Activated CD8-positive, alpha-beta memory T cell treated with anti-CD3 and anti-CD28 coated beads, Interleukin-2, amount 50 U/mL, for 1 hour (primary cell): ENCODE results near the gene ZNF90.
A peak's percentile ranks its signal among the peaks of the same experiment; 100 is the strongest.
"Not testable (repeated sequence)": the region's sequence is repeated elsewhere in the genome, so short reads cannot be mapped to it uniquely, and the experiment has no call there.

Experiments
- DNase-seq: peaks from one replicate; pipeline ENCODE4 v3.0.0-alpha.2; 2020; ENCODE audit errors: extremely low read depth

ZNF90 gene

DNA sequence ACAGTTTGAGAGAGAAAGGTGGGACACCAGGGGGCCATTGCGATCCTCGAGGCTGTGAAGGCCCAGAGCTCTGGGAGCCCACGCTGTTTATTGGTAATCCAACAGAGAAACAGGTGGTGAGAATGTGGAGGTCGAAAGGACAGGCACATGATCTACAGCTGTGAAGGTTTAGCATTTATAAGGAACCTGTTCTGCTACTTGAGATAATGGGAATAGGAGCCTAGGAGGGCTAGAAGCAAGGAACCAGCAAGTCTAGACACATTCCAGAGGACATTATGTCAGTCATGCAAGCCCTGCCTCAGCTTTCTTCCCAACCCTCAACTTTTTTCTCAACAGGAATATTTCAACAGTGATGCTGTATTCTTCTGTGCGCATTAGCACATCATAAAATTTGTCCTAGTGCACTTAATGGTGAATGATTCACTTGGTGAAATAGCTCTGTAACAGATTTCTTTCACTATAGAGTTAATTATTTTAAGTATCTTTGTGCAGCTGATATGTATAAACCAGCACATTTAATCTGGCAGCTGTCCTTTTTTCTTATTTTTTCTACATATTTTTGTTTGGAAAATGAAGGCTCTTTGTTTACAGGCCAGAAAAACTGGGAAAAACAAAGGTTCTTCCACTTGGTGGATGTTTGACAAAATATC lies 25.4 kb downstream of the ZNF90 start:
- DNase-seq, result no peak

DNA sequence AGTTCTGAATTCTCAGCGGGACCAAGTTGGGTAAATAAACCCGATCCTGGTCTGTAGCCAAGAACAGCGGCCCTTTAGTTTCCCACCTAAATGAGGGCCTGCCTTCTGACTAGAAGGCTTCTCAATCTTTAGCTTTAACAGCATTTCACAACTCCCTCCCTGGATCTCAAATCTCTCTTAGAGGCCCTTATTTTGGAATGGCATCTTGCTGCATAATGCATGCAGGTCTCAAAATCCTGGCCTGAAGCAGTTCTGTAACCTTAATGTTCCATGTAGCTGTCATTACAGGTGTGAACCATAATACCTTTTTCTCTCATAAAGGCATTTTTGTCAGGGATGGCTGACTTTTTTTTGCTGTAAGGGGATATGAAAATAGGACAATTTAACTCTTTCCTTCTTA lies 29.5 kb downstream of the ZNF90 start:
- no peak for DNase-seq

DNA sequence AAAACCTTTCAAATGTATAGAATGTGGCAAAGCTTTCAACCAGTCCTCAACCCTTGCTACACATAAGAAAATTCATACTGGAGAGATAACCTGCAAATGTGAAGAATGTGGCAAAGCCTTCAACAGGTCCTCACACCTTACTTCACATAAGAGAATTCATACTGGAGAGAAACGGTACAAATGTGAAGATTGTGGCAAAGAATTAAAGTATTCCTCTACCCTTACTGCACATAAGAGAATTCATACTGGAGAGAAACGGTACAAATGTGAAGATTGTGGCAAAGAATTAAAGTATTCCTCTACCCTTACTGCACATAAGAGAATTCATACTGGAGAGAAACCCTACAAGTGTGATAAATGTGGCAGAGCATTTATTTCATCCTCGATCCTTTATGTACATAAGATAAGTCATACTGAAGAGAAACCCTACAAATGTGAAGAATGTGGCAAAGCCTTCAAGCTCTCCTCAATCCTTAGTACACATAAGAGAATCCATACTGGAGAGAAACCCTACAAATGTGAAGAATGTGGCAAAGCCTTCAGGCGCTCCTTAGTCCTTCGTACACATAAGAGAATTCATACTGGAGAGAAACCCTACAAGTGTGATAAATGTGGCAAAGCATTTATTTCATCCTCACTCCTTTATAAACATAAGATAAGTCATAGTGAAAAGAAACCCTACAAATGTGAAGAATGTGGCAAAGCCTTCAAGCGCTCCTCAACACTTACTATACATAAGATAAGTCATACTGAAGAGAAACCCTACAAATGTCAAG lies 40.5 kb downstream of the ZNF90 start:
- DNase-seq, result not testable (repeated sequence)

GRCh38 chr19:20124879-20125278 lies 47.1 kb downstream of the ZNF90 start:
- no peak for DNase-seq

- DNase-seq, result not testable (repeated sequence)
Observed at GRCh38 chr19:20132933-20133332, 55.1 kb downstream of the ZNF90 start.

DNA sequence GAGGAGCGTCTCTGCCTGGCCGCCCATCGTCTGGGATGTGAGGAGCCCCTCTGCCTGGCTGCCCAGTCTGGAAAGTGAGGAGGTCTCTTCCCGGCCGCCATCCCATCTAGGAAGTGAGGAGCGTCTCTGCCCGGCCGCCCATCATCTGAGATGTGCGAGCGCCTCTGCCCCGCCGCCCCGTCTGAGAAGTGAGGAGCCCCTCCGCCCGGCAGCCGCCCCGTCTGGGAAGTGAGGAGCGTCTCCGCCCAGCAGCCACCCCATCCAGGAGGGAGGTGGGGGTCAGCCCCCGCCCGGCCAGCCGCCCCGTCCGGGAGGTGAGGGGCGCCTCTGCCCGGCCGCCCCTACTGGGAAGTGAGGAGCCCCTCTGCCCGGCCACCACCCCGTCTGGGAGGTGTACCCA lies 59.9 kb downstream of the ZNF90 start:
- not testable (repeated sequence) for DNase-seq

DNA sequence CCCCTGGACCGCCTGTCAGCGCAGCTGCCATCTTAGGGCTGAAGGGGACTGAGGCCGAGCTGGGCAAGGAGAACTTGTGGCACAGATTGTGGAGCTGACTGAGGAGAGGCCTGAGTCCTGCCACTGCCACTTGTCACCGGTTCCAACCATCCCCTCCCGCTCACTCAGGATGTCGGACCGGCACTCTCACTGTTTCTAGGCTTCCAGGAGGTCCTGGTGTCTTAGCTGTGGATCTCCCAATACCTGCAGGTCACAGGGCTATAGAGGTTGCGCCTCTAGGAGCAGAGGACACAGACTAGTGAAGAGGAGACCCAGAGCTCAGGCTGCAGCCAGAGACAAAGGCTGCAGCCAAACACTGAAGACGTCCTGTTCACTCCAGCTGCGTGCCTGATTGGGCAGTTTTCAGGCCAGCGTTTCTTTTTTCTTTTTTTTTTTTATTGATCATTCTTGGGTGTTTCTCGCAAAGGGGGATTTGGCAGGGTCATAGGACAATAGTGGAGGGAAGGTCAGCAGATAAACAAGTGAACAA lies 73.9 kb downstream of the ZNF90 start:
- no peak for DNase-seq

DNA sequence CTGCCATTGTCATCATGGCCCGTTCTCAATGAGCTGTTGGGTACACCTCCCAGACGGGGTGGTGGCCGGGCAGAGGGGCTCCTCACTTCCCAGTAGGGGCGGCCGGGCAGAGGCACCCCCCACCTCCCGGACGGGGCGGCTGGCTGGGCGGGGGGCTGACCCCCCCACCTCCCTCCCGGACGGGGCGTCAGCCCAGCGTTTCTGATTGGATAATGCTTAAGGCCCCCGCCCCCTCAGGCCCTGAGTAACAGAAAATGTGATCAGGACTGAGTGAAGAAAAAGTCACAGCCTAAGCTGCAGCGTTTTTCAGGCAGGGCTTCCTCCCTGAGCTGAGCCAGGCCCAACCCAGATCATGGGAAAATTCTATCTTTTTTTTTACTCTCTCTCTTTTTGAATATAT lies 74.7 kb downstream of the ZNF90 start:
- DNase-seq, result not testable (repeated sequence)

DNA sequence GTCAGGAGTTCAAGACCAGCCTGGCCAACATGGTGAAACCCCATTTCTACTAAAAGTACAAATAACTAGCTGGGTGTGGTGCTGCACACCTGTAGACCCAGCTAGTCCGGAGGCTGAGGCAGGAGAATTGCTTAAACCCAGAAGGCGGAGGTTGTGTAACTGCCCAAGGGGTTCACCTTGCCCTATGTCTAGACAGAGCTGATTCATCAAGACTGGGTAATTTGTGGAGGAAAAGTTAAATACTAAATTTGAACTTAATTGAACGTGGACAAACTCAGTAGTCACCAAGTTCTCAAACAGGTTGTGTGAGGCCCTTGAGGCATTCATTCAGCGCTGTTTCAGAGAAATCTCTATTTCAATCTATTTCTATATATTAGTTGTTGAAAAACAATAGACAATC lies 75.5 kb downstream of the ZNF90 start:
- no peak for DNase-seq

GRCh38 chr19:20154636-20155035 lies 76.8 kb downstream of the ZNF90 start:
- no peak for DNase-seq

DNA sequence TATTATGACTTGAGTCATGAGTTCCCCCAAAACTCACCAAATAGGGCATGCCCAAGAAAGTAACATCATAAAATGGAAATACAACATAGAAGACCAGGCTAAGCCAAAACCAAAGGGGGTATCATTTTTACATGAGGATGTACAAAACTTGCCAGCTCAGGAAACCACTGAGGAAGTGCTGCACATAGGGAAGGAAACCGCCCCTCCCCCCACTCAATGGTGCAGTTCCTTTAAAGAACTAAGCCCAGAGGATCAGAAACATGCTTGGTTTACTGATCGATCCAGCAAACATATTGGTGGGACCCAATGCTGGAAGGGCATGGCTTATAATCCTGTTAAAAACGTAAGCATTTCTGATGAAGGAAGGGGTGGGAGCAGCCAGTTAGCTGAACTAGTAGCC lies 85.0 kb downstream of the ZNF90 start:
- DNase-seq, result no peak

- no peak for DNase-seq
Observed at GRCh38 chr19:20164456-20164855, 86.7 kb downstream of the ZNF90 start.

DNA sequence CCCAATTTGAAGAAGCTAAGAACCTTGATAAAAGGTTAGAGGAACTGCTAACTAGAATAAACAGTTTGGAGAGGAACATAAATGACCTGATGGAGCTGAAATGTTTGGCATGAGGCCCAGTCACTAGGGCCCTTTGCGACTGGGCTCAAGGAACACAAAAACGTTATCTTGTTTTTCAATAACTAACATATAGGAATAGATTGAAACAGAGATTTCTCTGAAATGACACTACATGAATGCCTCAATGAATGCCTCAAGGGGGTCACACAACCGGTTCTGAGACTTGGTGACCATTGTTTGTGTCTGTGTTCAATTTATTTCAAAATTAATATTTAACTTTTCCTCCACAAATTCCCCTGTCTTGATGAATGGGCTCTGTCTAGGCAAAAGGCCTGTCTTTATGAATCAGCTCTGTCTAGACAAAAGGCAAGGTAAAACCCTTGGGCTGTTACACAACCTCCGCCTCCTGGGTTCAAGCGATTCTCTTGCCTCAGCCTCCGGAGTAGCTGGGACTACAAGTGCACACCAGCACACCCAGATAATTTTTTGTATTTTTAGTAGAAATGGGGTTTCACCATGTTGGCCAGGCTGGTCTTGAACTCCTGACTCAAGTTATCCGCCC lies 88.3 kb downstream of the ZNF90 start:
- DNase-seq, result no peak

GRCh38 chr19:20167020-20167644 lies 89.3 kb downstream of the ZNF90 start, which contains the start of gene ZNF486:
Gene ZNF486, plus strand, starts transcription at chr19:20167214. Its CDS starts 117 bp downstream, at chr19:20167331.
- peak; percentile 85 for DNase-seq

- no peak for DNase-seq
Observed at GRCh38 chr19:20167651-20168122, 89.9 kb downstream of the ZNF90 start.
